Epidermal melanocyte (primary cell): ENCODE results near the gene UNC45B.
"Not testable (repeated sequence)": the region's sequence is repeated elsewhere in the genome, so short reads cannot be mapped to it uniquely, and the experiment has no call there.

ENCODE experiments used
- DNase-seq: peaks from one replicate; pipeline ENCODE4 v3.0.0; 2011; ENCODE audit warnings: low spot score; ENCODE audit not compliant: insufficient read length

Gene UNC45B

GRCh38 chr17:35213412-35213940 lies 65.9 kb downstream of the UNC45B start:
- DNase-seq: no peak

GRCh38 chr17:35214192-35214591 lies 66.6 kb downstream of the UNC45B start:
- DNase-seq: no peak

- no peak for DNase-seq
These were observed 67.1 kb downstream of the UNC45B start for GRCh38 chr17:35214631-35215273.

GRCh38 chr17:35217107-35217506 lies 69.5 kb downstream of the UNC45B start:
- no peak for DNase-seq

- no peak for DNase-seq
These were observed 71.3 kb downstream of the UNC45B start for GRCh38 chr17:35218915-35219314.

- DNase-seq: no peak
These were observed 74.8 kb downstream of the UNC45B start for GRCh38 chr17:35222452-35222851.

GRCh38 chr17:35224436-35224835 lies 76.8 kb downstream of the UNC45B start:
- no peak for DNase-seq

GRCh38 chr17:35227546-35227945 lies 79.9 kb downstream of the UNC45B start:
- no peak for DNase-seq

- no peak for DNase-seq
These were observed 82.0 kb downstream of the UNC45B start for GRCh38 chr17:35229638-35230037.

- DNase-seq: not testable (repeated sequence)
These were observed 86.7 kb downstream of the UNC45B start for GRCh38 chr17:35234315-35234714.

GRCh38 chr17:35235289-35235688 lies 87.7 kb downstream of the UNC45B start:
- no peak for DNase-seq

GRCh38 chr17:35235917-35236316 lies 88.3 kb downstream of the UNC45B start:
- no peak for DNase-seq

GRCh38 chr17:35236821-35237220 lies 89.2 kb downstream of the UNC45B start:
- no peak for DNase-seq

GRCh38 chr17:35238821-35239220 lies 91.2 kb downstream of the UNC45B start:
- DNase-seq: no peak
